GM12873 (cell line): ENCODE results near the gene ZNF628.

ENCODE experiments used
- CTCF ChIP-seq: IDR thresholded peaks from 2 replicates; pipeline ENCODE4 v1.5.1; 2012; ENCODE audit warnings: low read depth, mild to moderate bottlenecking, moderate library complexity, low read length, control low read depth; ENCODE audit not compliant: insufficient read depth; ENCODE audit errors: missing control alignments

Gene ZNF628

DNA sequence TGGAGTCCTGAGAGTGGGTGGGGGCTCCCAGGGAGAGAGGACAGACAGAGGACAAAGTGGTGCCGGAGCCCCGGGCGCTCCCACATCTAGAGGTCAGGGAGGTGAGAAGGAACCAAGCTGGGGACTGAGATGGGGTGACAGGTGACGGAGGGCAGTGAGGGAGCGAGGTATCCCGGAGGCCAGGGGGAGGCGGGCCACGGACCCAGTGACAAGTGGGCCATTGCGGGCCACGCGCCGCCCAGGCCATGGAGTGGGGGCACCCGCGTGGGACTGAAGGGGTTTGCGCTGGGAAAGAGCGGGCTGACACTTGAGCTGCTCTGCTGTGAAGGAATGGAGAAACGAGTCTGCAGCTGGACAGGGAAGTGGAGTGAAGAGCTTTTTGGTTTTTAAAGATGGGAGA lies 2.6 kb downstream of the ZNF628 start:
- TF ChIP-seq CTCF = no peak

GRCh38 chr19:55479451-55480230 lies 3.2 kb downstream of the ZNF628 start:
- TF ChIP-seq CTCF = no peak

DNA sequence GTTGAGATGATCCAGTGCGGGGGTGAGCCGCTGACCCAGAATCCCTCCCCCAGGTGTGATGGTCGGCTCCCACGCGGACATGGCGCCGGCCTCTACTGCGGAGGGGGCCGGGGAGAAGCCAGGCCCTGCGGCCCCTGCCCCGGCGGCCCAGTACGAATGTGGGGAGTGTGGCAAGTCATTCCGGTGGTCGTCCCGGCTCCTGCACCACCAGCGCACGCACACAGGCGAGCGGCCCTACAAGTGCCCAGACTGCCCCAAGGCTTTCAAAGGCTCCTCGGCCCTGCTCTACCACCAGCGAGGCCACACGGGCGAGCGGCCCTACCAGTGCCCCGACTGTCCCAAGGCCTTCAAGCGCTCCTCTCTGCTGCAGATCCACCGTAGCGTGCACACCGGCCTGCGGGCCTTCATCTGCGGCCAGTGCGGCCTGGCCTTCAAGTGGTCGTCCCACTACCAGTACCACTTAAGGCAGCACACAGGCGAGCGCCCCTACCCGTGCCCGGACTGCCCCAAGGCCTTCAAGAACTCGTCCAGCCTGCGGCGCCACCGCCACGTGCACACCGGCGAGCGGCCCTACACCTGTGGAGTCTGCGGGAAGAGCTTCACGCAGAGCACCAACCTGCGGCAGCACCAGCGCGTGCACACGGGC lies 4.9 kb downstream of the ZNF628 start:
- TF ChIP-seq CTCF = no peak

DNA sequence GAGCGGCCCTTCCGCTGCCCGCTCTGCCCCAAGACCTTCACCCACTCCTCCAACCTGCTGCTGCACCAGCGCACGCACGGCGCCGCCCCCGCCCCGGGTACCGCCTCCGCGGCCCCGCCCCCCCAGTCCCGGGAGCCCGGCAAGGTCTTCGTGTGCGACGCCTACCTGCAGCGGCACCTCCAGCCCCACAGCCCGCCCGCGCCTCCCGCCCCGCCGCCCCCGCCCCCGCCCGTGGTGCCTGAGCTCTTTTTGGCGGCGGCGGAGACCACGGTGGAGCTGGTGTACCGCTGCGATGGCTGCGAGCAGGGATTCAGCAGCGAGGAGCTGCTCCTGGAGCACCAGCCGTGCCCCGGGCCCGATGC lies 5.4 kb downstream of the ZNF628 start:
- TF ChIP-seq CTCF = no peak

DNA sequence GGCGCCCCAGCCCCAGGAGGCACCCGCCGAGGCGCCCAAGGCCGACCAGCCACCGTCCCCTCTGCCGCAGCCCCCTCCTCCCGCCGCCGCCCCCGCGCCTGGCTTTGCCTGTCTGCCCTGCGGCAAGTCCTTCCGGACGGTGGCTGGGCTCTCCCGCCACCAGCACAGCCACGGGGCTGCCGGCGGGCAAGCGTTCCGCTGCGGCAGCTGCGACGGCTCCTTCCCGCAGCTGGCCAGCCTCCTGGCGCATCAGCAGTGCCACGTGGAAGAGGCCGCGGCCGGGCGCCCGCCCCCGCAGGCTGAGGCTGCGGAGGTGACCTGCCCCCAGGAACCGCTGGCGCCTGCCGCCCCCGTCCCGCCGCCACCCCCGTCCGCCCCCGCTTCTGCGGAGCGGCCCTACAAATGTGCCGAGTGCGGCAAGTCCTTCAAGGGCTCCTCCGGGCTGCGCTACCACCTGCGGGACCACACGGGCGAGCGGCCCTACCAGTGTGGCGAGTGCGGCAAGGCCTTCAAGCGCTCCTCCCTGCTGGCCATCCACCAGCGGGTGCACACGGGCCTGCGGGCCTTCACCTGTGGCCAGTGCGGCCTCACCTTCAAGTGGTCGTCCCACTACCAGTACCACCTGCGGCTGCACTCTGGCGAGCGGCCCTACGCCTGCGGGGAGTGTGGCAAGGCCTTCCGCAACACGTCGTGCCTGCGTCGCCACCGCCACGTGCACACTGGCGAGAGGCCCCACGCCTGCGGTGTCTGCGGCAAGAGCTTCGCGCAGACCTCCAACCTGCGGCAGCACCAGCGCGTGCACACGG lies 5.9 kb downstream of the ZNF628 start:
- no peak for TF ChIP-seq CTCF

- TF ChIP-seq CTCF = no peak
Measured at GRCh38 chr19:55482967-55483705, 6.7 kb downstream of the ZNF628 start.
